ENCODE data around the gene CYP46A1. TPM values are rescaled to one million over a fixed set of nuclear protein-coding genes. Genes with fewer than 3 reads are reported as not detected.
A peak's percentile ranks its signal among the peaks of the same experiment; 100 is the strongest.
"Not testable (repeated sequence)": the region's sequence is repeated elsewhere in the genome, so short reads cannot be mapped to it uniquely, and the experiment has no call there.

The CYP46A1 gene
- total RNA-seq: 3.0 and 3.6 TPM in 2 replicates
- long read RNA-seq, partial matches to known transcripts: 0 of 1 reads
- long read RNA-seq, other reads (novel, unspliced or antisense): 1 of 1 reads

GRCh38 chr14:99683619-99684409 is at the start of gene CYP46A1:
Gene CYP46A1, plus strand, starts transcription at chr14:99684298. Its CDS starts 120 bp downstream, at chr14:99684418.
- H3K4me3 Mint-ChIP-seq: peak within 1 kb of the TSS; percentile 98
- H3K27ac Mint-ChIP-seq (ENCODE audit: unreplicated experiment): peak within 1 kb of the TSS; percentile 92
- peaks cover 21% of the 10 kb centered on the region for H3K4me1 Mint-ChIP-seq
- no peaks in the 10 kb centered on the region for H3K36me3 Mint-ChIP-seq (ENCODE audit: low read depth)
- H3K27me3 Mint-ChIP-seq (ENCODE audit: low read depth): peaks cover 37% of the 10 kb centered on the region
- no peak for TF ChIP-seq CTCF (conservative IDR thresholded peaks at IDR 0.05)
- no peaks in the 10 kb centered on the region for H3K9me3 Mint-ChIP-seq
- DNase-seq (ENCODE audit: low read depth, low spot score): peak; percentile 98

- no peaks in the 10 kb centered on the region for H3K27me3 Mint-ChIP-seq (ENCODE audit: low read depth)
- TF ChIP-seq CTCF (conservative IDR thresholded peaks at IDR 0.05): no peak
- H3K36me3 Mint-ChIP-seq (ENCODE audit: low read depth): no peaks in the 10 kb centered on the region
- no peak for DNase-seq (ENCODE audit: low read depth, low spot score)
- peaks cover 4% of the 10 kb centered on the region for H3K4me1 Mint-ChIP-seq
- no peaks in the 10 kb centered on the region for H3K9me3 Mint-ChIP-seq
- peak overlapping the region; percentile 58 for H3K27ac Mint-ChIP-seq (ENCODE audit: unreplicated experiment)
- no peak overlapping the region for H3K4me3 Mint-ChIP-seq
These were observed 49.7 kb upstream of the CYP46A1 start for GRCh38 chr14:99634443-99634842.

GRCh38 chr14:99635116-99635515 is 49.0 kb upstream of the CYP46A1 start:
- H3K9me3 Mint-ChIP-seq: no peaks in the 10 kb centered on the region
- DNase-seq (ENCODE audit: low read depth, low spot score): no peak
- H3K4me3 Mint-ChIP-seq: no peak overlapping the region
- TF ChIP-seq CTCF (conservative IDR thresholded peaks at IDR 0.05): no peak
- H3K36me3 Mint-ChIP-seq (ENCODE audit: low read depth): no peaks in the 10 kb centered on the region
- no peak overlapping the region for H3K27ac Mint-ChIP-seq (ENCODE audit: unreplicated experiment)
- peaks cover 4% of the 10 kb centered on the region for H3K4me1 Mint-ChIP-seq
- no peaks in the 10 kb centered on the region for H3K27me3 Mint-ChIP-seq (ENCODE audit: low read depth)

GRCh38 chr14:99636487-99636886 is 47.6 kb upstream of the CYP46A1 start:
- no peak for TF ChIP-seq CTCF (conservative IDR thresholded peaks at IDR 0.05)
- H3K27me3 Mint-ChIP-seq (ENCODE audit: low read depth): no peaks in the 10 kb centered on the region
- H3K36me3 Mint-ChIP-seq (ENCODE audit: low read depth): no peaks in the 10 kb centered on the region
- H3K9me3 Mint-ChIP-seq: no peaks in the 10 kb centered on the region
- no peak for DNase-seq (ENCODE audit: low read depth, low spot score)
- H3K4me1 Mint-ChIP-seq: peaks cover 4% of the 10 kb centered on the region
- H3K27ac Mint-ChIP-seq (ENCODE audit: unreplicated experiment): no peak overlapping the region
- no peak overlapping the region for H3K4me3 Mint-ChIP-seq

- Mint-ChIP-seq H3K36me3 (ENCODE audit: low read depth) (no peaks in the 10 kb centered on the region), H3K4me1 (peaks cover 2% of the 10 kb centered on the region), H3K4me3 (no peak overlapping the region), H3K27me3 (ENCODE audit: low read depth) (no peaks in the 10 kb centered on the region), H3K9me3 (no peaks in the 10 kb centered on the region), H3K27ac (ENCODE audit: unreplicated experiment) (peak overlapping the region; percentile 4)
- DNase-seq (ENCODE audit: low read depth, low spot score): no peak
- TF ChIP-seq CTCF (conservative IDR thresholded peaks at IDR 0.05): no peak
These were observed 46.5 kb upstream of the CYP46A1 start for GRCh38 chr14:99637624-99638023.

GRCh38 chr14:99642771-99643170 is 41.3 kb upstream of the CYP46A1 start:
- H3K4me3 Mint-ChIP-seq; H3K9me3 Mint-ChIP-seq; H3K4me1 Mint-ChIP-seq; H3K27ac Mint-ChIP-seq (ENCODE audit: unreplicated experiment); H3K27me3 Mint-ChIP-seq (ENCODE audit: low read depth); H3K36me3 Mint-ChIP-seq (ENCODE audit: low read depth); DNase-seq (ENCODE audit: low read depth, low spot score): not testable (repeated sequence)
